T-helper 1 cell (primary cell): ENCODE data around the gene PDGFC.

Experiments used
- DNase-seq, 5 donors: peaks; one replicate each; pipeline ENCODE4 v3.0.0-alpha.2; 2012 to 2020

Gene PDGFC

GRCh38 chr4:156732634-156733033, 239.0 kb downstream of the PDGFC start:
- no peak for DNase-seq

DNA sequence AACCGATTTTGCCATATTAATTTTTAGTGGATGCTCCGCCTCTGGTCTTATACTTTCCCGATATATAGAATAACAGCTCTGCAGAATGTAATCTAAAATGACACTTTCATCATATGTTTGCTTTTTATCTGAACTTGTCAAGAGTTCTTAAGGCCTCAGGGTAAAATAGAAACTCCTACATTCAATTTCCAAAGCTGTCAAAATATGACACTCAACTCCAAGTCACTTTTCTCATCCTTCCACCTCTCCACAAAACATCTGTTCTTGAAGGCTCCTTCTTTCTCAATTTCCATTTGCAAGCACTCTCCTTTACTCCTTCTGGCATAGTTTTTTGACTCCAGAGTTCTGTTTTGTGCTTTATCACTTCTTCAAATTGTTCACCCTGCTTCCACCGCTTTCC, 242.2 kb downstream of the PDGFC start:
- DNase-seq, result no peak

DNA sequence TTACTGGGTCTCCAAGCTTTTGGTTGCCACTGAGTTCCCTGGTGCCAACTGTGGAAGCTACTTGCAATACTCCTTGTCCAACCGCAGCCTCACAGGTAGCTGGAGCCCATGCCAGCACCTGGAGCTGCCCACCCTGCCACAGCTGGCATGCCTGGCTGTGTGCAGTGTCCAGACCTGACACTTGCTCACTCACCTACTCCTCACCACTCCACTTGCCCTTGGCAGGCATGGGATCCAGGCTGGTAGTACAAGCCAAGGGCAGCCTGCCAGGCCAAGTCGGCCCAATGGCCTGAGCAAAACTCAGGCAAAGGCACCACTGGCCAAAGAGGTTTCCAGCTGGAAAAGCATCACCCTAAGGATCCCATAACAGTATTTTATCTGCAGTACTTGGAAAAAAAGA, 246.3 kb downstream of the PDGFC start:
- no peak for DNase-seq

DNA sequence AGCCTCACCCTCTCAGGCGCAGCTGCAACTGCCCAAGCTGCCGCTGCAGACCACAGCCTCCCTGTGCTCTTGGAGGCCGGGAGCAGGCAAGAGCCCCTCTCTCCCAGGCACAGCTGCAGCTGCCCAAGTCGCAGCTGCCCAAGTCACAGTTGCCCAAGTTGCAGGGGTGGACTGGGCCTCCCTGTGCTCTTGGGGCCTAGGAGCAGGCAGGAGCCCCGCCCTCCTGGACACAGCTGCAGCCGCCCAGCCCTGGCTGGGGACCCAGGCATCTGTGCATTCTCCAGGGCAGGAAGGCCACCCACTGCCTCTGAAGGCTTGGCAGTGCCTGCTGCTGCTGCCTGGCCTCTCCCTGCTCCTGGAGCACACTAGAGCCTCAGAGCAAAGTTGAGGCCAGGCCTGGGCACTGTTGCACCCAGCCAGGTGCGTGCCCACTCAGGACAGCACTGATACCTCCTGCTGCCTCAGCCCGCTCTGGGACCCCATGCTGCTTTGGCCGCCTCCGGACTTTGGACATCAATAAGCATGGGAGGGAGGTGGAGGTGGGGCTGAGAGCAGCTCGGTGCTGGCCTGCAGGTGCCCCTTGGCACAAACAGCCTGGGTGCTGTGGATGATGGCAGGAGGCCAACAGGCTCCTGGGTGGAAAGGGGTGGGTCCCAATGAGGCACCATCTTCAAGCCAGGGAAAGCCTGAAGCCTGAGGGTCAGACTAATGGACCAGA, 247.5 kb downstream of the PDGFC start:
- DNase-seq, result no peak

GRCh38 chr4:156718226-156718625, 253.4 kb downstream of the PDGFC start:
- no peak for DNase-seq

DNA sequence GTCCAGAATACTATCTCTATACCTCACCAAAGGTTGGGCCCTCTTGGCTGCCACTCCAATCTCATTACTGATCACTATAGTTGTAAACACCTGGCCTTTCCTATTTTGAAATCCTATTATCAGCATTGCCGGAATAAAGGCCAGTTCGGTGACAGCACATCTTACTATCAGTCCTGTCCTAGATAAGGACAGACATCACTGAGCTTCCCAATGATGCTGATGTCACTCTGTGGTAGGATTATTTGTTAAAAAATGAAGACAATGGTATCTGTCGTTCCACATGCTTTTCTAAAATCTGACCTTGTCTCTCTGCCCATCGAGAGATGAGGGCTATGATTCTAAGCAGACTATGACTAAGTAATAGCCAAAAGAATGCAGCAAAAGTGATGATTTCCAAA, 260.4 kb downstream of the PDGFC start:
- no peak for DNase-seq
